Endothelial cell (in vitro differentiated cells): ENCODE data around the gene ING1. TPM values are rescaled to one million over a fixed set of nuclear protein-coding genes. Genes with fewer than 3 reads are reported as not detected.

Experiments
- DNase-seq: peaks from one replicate; pipeline ENCODE4 v3.0.0; 2021; ENCODE audit warnings: low spot score
- H3K27ac Mint-ChIP-seq: one replicate; pipeline ENCODE4 v1.8.0; 2021; ENCODE audit warnings: mixed read lengths, inconsistent platforms; ENCODE audit not compliant: unreplicated experiment
- H3K27me3 Mint-ChIP-seq: one replicate; pipeline ENCODE4 v1.8.0; 2021; ENCODE audit warnings: mild to moderate bottlenecking, moderate library complexity, mixed read lengths, inconsistent platforms; ENCODE audit not compliant: unreplicated experiment
- H3K36me3 Mint-ChIP-seq: one replicate; pipeline ENCODE4 v1.8.0; 2021; ENCODE audit warnings: mild to moderate bottlenecking, low read depth, mixed read lengths, inconsistent platforms; ENCODE audit not compliant: unreplicated experiment
- H3K4me1 Mint-ChIP-seq: one replicate; pipeline ENCODE4 v1.8.0; 2021; ENCODE audit warnings: mild to moderate bottlenecking, mixed read lengths, inconsistent platforms; ENCODE audit not compliant: unreplicated experiment
- H3K4me3 Mint-ChIP-seq: one replicate; pipeline ENCODE4 v1.8.0; 2021; ENCODE audit warnings: mild to moderate bottlenecking, mixed read lengths, inconsistent platforms; ENCODE audit not compliant: unreplicated experiment
- H3K9me3 Mint-ChIP-seq: one replicate; pipeline ENCODE4 v1.8.0; 2021; ENCODE audit warnings: mixed read lengths, inconsistent platforms; ENCODE audit not compliant: unreplicated experiment
- CTCF ChIP-seq: fragments of 200-600 bp; sonication (generic); IDR thresholded peaks from one replicate; pipeline ENCODE4 v1.5.0; 2021; ENCODE audit warnings: antibody characterized with exemption; ENCODE audit not compliant: unreplicated experiment
- total RNA-seq: library from RNA; stranded (reverse); fragmentation: NEBNext Ultra II Directional; extraction: Animal tissue kit (Norgen Biotek cat#: 25700); gene quantifications from one replicate; pipeline ENCODE4 v1.2.1, GENCODE V29; 2021; ENCODE audit not compliant: unreplicated experiment

Gene ING1
- total RNA-seq, 1 donor from 2014 or later: 9.9 TPM

DNA sequence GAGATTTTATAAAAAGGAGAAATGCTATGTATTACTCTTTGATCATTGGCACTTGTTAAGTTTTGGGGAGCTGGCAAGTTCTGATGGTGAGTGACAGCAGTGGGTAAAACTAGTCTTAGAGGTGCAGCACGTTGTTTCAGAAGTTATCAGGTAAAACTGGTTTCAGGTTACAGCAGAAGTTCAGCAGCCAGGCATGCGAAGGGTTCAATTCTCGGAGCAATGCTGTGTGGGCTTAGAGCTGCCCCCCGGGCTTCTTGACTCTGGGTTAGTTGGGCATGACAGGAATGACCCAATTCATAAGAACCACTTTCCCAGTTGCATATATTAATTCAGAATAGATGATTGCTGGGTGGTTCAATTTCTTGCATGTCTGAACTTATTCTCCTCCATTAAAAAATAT lies 34.8 kb downstream of the ING1 start:
- no peak overlapping the region for H3K4me3 Mint-ChIP-seq
- H3K27me3 Mint-ChIP-seq: peaks cover 2% of the 10 kb centered on the region
- no peak overlapping the region for H3K27ac Mint-ChIP-seq
- no peak for DNase-seq
- H3K36me3 Mint-ChIP-seq: peaks cover 5% of the 10 kb centered on the region
- no peaks in the 10 kb centered on the region for H3K4me1 Mint-ChIP-seq
- no peak for TF ChIP-seq CTCF
- peaks cover 3% of the 10 kb centered on the region for H3K9me3 Mint-ChIP-seq

GRCh38 chr13:110756219-110756631 lies 42.7 kb downstream of the ING1 start:
- peaks cover 7% of the 10 kb centered on the region for H3K9me3 Mint-ChIP-seq
- TF ChIP-seq CTCF: no peak
- H3K4me1 Mint-ChIP-seq: no peaks in the 10 kb centered on the region
- peaks cover 1% of the 10 kb centered on the region for H3K27me3 Mint-ChIP-seq
- DNase-seq: no peak
- no peak overlapping the region for H3K4me3 Mint-ChIP-seq
- H3K27ac Mint-ChIP-seq: no peak overlapping the region
- no peaks in the 10 kb centered on the region for H3K36me3 Mint-ChIP-seq

DNA sequence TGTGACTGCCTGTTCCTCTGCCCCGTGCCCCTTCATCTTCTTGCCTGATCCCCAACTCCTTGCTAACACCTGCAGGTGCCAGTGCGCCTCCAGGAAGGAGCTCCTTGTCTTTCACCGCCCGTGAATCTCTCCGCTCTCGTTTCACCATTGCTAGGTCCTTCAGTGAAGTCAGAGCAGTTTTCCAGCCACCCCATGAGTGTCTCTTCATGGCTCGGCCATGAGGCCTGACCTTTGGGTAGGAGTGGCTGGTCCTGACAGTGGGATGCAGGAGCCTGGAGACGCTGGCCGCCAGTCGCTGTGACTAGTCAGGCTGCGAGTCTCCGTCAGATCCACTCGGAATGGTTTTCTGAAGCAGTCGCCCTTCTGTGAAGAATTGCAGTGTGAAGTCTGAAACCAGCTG lies 43.8 kb downstream of the ING1 start:
- no peak for DNase-seq
- peaks cover 7% of the 10 kb centered on the region for H3K9me3 Mint-ChIP-seq
- no peak overlapping the region for H3K27ac Mint-ChIP-seq
- TF ChIP-seq CTCF: no peak
- H3K4me3 Mint-ChIP-seq: no peak overlapping the region
- H3K4me1 Mint-ChIP-seq: no peaks in the 10 kb centered on the region
- peaks cover 1% of the 10 kb centered on the region for H3K27me3 Mint-ChIP-seq
- H3K36me3 Mint-ChIP-seq: no peaks in the 10 kb centered on the region

- no peak overlapping the region for H3K4me3 Mint-ChIP-seq
- H3K4me1 Mint-ChIP-seq: no peaks in the 10 kb centered on the region
- no peak overlapping the region for H3K27ac Mint-ChIP-seq
- TF ChIP-seq CTCF: no peak
- H3K27me3 Mint-ChIP-seq: peaks cover 1% of the 10 kb centered on the region
- peaks cover 7% of the 10 kb centered on the region for H3K9me3 Mint-ChIP-seq
- H3K36me3 Mint-ChIP-seq: peaks cover 3% of the 10 kb centered on the region
- no peak for DNase-seq
Observed at GRCh38 chr13:110758195-110758805, 44.8 kb downstream of the ING1 start.

GRCh38 chr13:110759710-110760109 lies 46.2 kb downstream of the ING1 start:
- DNase-seq: no peak
- TF ChIP-seq CTCF: no peak
- Mint-ChIP-seq H3K27ac (no peak overlapping the region), H3K4me1 (no peaks in the 10 kb centered on the region), H3K27me3 (peaks cover 3% of the 10 kb centered on the region), H3K9me3 (peaks cover 7% of the 10 kb centered on the region), H3K36me3 (peaks cover 3% of the 10 kb centered on the region), H3K4me3 (no peak overlapping the region)
